GM12878 (cell line): ENCODE measurements around the gene LSM2. TPM values are rescaled to one million over a fixed set of nuclear protein-coding genes. Genes with fewer than 3 reads are reported as not detected.

Experiments
- BRCA1 ChIP-seq: IDR thresholded peaks from 2 replicates; pipeline ENCODE4 v1.6.1; 2011; ENCODE audit warnings: low read depth, low read length, improper control_type of control experiment
- CEBPB ChIP-seq, 2 experiments: fragments of 150-350 bp in 1 of 2; IDR thresholded peaks; 2 replicates each; pipeline ENCODE4 v1.6.1; 2012 to 2014; ENCODE audit warnings: low read depth in 2 of 2, low read length in 2 of 2, borderline replicate concordance in 1 of 2, inconsistent platforms in 1 of 2
- CEBPZ ChIP-seq: fragments of 150-350 bp; IDR thresholded peaks from 2 replicates; pipeline ENCODE4 v1.6.1; 2016; ENCODE audit warnings: low read depth, low read length
- CHD4 ChIP-seq: fragments of 200-600 bp; sonication (generic); IDR thresholded peaks from 2 replicates; pipeline ENCODE4 v1.6.1; 2016; ENCODE audit warnings: mild to moderate bottlenecking
- DPF2 ChIP-seq: fragments of 450-650 bp; IDR thresholded peaks from 2 replicates; pipeline ENCODE4 v1.6.1; 2017; ENCODE audit warnings: mild to moderate bottlenecking
- GATAD2B ChIP-seq: fragments of 450-650 bp; conservative IDR thresholded peaks from 2 replicates; pipeline ENCODE4 v1.6.1; 2017; ENCODE audit warnings: low read depth, mild to moderate bottlenecking, moderate library complexity
- IRF4 ChIP-seq: IDR thresholded peaks from 2 replicates; pipeline ENCODE4 v1.6.1; 2011; ENCODE audit warnings: low read depth, low read length
- IRF5 ChIP-seq: fragments of 450-650 bp; IDR thresholded peaks from 2 replicates; pipeline ENCODE4 v1.6.1; 2017; ENCODE audit warnings: borderline replicate concordance
- JUND ChIP-seq: IDR thresholded peaks from 2 replicates; pipeline ENCODE4 v1.6.1; 2012; ENCODE audit warnings: low read depth, mild to moderate bottlenecking, low read length, improper control_type of control experiment, moderate library complexity
- KAT2A ChIP-seq: conservative IDR thresholded peaks from 2 replicates; pipeline ENCODE4 v1.6.1; 2011; ENCODE audit warnings: low read depth, low read length; ENCODE audit not compliant: control insufficient read depth
- MTA3 ChIP-seq: IDR thresholded peaks from 2 replicates; pipeline ENCODE4 v1.6.1; 2012; ENCODE audit warnings: low read length, inconsistent platforms, borderline replicate concordance
- NBN ChIP-seq: fragments of 450-650 bp; IDR thresholded peaks from 2 replicates; pipeline ENCODE4 v1.6.1; 2016
- NKRF ChIP-seq: fragments of 450-650 bp; conservative IDR thresholded peaks from 2 replicates; pipeline ENCODE4 v1.6.1; 2017; ENCODE audit warnings: mild to moderate bottlenecking, moderate library complexity
- NR2C1 ChIP-seq: fragments of 450-650 bp; IDR thresholded peaks from 2 replicates; pipeline ENCODE4 v1.6.1; 2017; ENCODE audit warnings: antibody characterized with exemption, mild to moderate bottlenecking, moderate library complexity
- NR2F1 ChIP-seq: fragments of 450-650 bp; conservative IDR thresholded peaks from 2 replicates; pipeline ENCODE4 v1.6.1; 2017; ENCODE audit warnings: mild to moderate bottlenecking
- REST ChIP-seq: IDR thresholded peaks from 2 replicates; pipeline ENCODE4 v1.6.1; 2012; ENCODE audit warnings: mild to moderate bottlenecking, low read depth, low read length
- SUZ12 ChIP-seq: fragments of 200-600 bp; sonication (generic); IDR thresholded peaks from one replicate; pipeline ENCODE4 v1.6.1; 2018; ENCODE audit warnings: antibody characterized with exemption, mild to moderate bottlenecking; ENCODE audit not compliant: unreplicated experiment
- TAF1 ChIP-seq: IDR thresholded peaks from 2 replicates; pipeline ENCODE4 v1.6.1; 2011; ENCODE audit warnings: mild to moderate bottlenecking, low read depth, low read length, borderline replicate concordance
- TBL1XR1 ChIP-seq: IDR thresholded peaks from 2 replicates; pipeline ENCODE4 v1.6.1; 2012; ENCODE audit warnings: low read depth, low read length, improper control_type of control experiment
- ZBED1 ChIP-seq: IDR thresholded peaks from 2 replicates; pipeline ENCODE4 v1.6.1; 2016; ENCODE audit warnings: borderline replicate concordance
- ZNF384 ChIP-seq: IDR thresholded peaks from 2 replicates; pipeline ENCODE4 v1.6.1; 2012; ENCODE audit warnings: low read depth, mild to moderate bottlenecking, low read length, improper control_type of control experiment, borderline replicate concordance
- ZNF622 ChIP-seq: fragments of 450-650 bp; IDR thresholded peaks from 2 replicates; pipeline ENCODE4 v1.6.1; 2017; ENCODE audit warnings: mild to moderate bottlenecking, inconsistent platforms
- polyA plus RNA-seq, 11 experiments: library from polyadenylated mRNA; depleted of rRNA in 4 of 11; unstranded in 6 of 11; stranded (reverse) in 5 of 11; fragments of >200 nt; fragmentation: Nextera tagmentation in 4 of 11; fragmentation: Illumina TruSeq in 1 of 11; extraction: Ambion mirVana in 4 of 11; extraction: Trizol in 1 of 11; gene quantifications; 1 replicate in 1 of 11; 2 replicates in 10 of 11; pipeline versions ENCODE4 v1.2.1 to v1.2.3, GENCODE V29; 2011 to 2016; ENCODE audit warnings: inconsistent platforms in 2 of 11, missing spikeins in 2 of 11, low read depth in 1 of 11
- total RNA-seq, 4 experiments: library from RNA; depleted of rRNA in 3 of 4; stranded (reverse); fragments of >200 nt in 3 of 4; fragmentation: Illumina TruSeq in 1 of 4; extraction: Trizol in 1 of 4; gene quantifications; 2 replicates each; pipeline versions ENCODE4 v1.2.1 to v1.2.3, GENCODE V29; 2013 to 2021

The LSM2 gene
- total and polyA plus RNA-seq, 10 of the 15 experiments (the other 5 are each of a cell fraction or from before 2014, with no cell fraction given): 99.1 to 276 (median 153) TPM

GRCh38 chr6:31776989-31777666, 29.6 kb downstream of the LSM2 start, which contains the start of gene VWA7 (continued):
- TF ChIP-seq JUND: peak; percentile 58; the same call in 1 of the 2 replicates
- no peak for TF ChIP-seq BRCA1
- no peak for TF ChIP-seq CEBPZ
- peak; percentile 35; the same call in 1 of the 2 replicates for TF ChIP-seq NKRF
- TF ChIP-seq REST: no peak
- no peak for TF ChIP-seq NR2C1
- no peak for TF ChIP-seq TAF1
- TF ChIP-seq IRF5: no peak
- peak; percentile 52 for TF ChIP-seq MTA3
- peak; percentile 91; the same call in 1 of the 2 replicates for TF ChIP-seq ZBED1
- TF ChIP-seq DPF2: peak; percentile 89
- peak; percentile 86; the same call in 1 of the 2 replicates for TF ChIP-seq TBL1XR1
- no peak for TF ChIP-seq CEBPB (IDR thresholded peaks at IDR 0.05; ENCODE audit: borderline replicate concordance in 1 of 2, low read depth in 2 of 2, low read length in 2 of 2)
- TF ChIP-seq KAT2A: no peak
- no peak for TF ChIP-seq ZNF384
- peak; percentile 73 for TF ChIP-seq GATAD2B
- TF ChIP-seq SUZ12: no peak
- TF ChIP-seq NBN: peak; percentile 95
- TF ChIP-seq NR2F1: peak; percentile 99
- TF ChIP-seq IRF4: 0 out of 2 replicates have a peak, but pooled peaks have one; percentile 31
- no peak for TF ChIP-seq CHD4
- no peak for TF ChIP-seq ZNF622
